Measurements from ENCODE around the gene KASH5.

GRCh38 chr19:49418511-49418910 is 30.5 kb downstream of the KASH5 start:
- TF ChIP-seq CTCF (IDR thresholded peaks at IDR 0.05) (no peak), EZH2 (IDR thresholded peaks at IDR 0.05; ENCODE audit: borderline replicate concordance, insufficient read depth, low read depth, low read length, poor library complexity, severe bottlenecking) (no peak)

Data from B cell (primary cell).